Measurements from ENCODE around the gene ERVFRD-1.

DNA sequence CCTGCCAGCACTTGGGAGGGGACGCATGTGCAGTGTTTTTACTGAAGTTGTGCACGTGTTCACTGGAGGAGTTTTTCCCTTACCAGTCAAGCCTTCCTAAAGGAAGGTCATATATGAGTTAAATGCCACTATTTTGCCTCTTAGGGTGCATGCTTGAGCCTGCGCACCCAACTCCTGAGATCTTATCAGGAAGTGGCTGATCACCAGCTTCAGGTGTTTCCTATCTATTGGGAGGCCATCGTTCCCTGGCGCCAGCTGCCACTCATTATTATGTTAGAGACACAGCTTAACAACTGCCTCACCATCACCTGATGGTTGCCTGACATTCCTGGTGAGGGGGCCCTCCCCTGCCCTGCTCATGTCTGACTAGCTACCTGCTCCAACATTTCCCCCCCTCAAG is 8.5 kb downstream of the ERVFRD-1 start:
- TF ChIP-seq, protein P1, sequence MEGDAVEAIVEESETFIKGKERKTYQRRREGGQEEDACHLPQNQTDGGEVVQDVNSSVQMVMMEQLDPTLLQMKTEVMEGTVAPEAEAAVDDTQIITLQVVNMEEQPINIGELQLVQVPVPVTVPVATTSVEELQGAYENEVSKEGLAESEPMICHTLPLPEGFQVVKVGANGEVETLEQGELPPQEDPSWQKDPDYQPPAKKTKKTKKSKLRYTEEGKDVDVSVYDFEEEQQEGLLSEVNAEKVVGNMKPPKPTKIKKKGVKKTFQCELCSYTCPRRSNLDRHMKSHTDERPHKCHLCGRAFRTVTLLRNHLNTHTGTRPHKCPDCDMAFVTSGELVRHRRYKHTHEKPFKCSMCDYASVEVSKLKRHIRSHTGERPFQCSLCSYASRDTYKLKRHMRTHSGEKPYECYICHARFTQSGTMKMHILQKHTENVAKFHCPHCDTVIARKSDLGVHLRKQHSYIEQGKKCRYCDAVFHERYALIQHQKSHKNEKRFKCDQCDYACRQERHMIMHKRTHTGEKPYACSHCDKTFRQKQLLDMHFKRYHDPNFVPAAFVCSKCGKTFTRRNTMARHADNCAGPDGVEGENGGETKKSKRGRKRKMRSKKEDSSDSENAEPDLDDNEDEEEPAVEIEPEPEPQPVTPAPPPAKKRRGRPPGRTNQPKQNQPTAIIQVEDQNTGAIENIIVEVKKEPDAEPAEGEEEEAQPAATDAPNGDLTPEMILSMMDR (IDR thresholded peaks at IDR 0.05 in 4 of 5, conservative IDR thresholded peaks at IDR 0.05 in 1 of 5): no peak
- TF ChIP-seq POLR2A (IDR thresholded peaks at IDR 0.05): no peak

All from gastrocnemius medialis (tissue), 4 donors.